NCI-H2081 (cell line): Measurements from ENCODE around the gene DLGAP4.

Experiments used
- DNase-seq, 2 experiments: peaks; one replicate each; lab custom pipeline; 2025; lab: John Stamatoyannopoulos, UW

Gene DLGAP4

DNA sequence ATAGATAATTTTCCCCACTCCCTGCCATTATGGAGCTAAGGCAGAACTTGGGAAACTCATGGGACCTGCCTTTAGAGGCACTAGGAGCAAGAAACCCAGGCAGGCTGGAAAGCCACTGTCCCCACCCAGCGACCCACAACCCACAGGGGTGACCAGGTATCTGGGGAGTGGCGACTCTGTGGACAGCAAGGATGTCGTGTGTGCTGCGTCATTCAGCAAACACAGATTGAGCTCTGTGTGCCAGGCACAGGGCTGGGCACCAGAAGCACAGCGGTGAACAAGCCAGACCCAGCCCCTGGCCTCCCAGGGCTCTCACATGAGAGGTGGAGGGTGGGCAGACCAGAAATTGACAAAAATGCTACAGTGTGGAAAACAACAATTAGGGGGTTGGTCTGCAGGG, 27.7 kb downstream of the DLGAP4 start:
- no peak for DNase-seq

DNA sequence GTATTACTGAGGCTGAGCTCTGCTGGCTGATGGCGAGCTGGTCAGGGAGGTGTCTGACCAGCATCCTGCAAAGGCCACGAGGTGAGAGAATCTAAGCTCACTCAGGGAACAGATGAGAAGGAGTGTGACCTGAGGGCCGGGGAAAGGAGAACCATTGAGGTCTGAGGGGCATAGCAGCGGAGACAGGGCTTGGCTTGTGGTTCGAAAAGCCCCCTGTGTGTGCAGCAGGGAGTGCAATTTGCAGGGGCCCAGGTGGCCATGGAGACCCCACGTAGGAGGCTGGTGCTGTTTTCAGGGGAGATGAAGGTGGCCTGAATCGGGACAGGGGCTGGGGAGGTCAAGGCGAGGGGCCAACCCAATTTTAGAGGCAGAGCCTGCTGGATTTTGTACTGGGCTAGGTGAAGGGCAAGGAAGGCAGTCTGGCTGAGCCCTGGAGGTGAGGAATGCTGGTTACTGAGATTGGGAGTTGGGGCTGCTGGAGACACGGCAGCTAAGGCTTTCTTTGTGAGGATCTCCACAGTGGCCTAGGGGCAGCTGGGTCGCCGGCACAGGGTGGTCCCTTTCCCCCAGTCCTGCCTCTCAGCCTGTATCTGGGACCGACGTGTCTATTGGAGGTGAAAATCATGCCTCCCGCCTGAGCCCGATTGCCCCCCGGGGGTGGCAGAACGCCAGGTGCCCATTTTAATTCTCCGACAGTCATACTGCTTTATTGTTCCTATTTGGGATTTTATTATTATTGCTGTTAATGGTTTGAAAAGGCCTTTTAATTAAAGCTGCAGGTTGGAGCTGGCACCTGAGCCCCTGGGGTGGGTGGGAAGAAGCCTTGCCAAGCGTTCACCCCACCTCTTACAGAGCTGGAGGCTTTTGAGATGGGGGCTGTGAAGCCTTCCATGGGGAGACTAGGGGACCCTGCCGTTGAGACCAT, 28.4 kb downstream of the DLGAP4 start:
- no peak for DNase-seq

DNA sequence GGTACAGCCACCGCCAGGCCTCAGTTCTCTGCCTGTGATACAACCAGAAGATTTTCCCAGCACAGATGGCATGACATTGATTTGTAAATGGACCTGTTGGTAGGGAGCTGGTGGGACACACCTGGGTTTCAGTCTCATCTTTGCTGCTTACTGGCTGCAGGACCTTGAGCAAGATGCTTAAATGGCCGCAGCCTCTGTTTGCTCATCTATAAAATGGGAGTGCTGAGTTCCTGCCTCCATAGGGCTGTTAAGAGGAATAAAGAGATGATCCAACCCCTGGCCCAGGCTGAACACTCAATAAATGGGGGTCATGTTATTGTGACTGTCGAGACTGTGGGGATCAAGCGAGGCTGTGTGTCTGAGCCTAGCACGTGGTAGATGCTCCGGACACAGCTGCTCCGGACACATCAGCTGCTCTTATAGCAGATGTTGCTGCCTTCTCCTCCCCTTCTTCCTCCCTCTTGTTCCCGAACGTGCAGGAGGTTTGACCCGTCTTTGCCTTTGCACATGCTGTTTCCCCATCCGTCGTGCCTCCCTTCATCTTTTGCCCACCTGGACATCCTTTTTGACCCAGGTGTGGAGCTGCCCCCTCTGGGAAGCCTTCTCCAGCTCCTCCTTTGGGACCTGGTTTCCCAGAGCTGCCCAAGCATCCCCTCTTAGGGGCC, 29.2 kb downstream of the DLGAP4 start:
- no peak for DNase-seq

DNA sequence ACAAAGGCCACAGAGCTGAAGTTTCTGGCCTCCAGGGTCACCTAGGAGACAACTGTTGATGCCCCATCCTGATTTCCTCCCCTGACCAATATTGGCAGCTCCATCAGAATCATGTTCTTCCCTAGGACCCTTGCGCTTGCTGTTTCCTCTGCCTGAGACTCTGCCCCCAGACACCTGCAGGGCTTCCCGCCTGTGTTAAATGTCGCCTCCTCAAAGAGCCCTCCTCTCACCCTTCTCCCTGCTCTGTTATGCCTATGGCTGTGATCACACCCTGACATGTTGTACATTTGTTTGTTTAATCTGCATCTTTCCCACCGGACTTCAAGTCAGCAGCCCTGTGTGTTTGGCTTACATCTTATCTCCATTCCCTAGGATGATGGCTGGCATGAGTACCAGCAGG, 30.1 kb downstream of the DLGAP4 start:
- DNase-seq = no peak

DNA sequence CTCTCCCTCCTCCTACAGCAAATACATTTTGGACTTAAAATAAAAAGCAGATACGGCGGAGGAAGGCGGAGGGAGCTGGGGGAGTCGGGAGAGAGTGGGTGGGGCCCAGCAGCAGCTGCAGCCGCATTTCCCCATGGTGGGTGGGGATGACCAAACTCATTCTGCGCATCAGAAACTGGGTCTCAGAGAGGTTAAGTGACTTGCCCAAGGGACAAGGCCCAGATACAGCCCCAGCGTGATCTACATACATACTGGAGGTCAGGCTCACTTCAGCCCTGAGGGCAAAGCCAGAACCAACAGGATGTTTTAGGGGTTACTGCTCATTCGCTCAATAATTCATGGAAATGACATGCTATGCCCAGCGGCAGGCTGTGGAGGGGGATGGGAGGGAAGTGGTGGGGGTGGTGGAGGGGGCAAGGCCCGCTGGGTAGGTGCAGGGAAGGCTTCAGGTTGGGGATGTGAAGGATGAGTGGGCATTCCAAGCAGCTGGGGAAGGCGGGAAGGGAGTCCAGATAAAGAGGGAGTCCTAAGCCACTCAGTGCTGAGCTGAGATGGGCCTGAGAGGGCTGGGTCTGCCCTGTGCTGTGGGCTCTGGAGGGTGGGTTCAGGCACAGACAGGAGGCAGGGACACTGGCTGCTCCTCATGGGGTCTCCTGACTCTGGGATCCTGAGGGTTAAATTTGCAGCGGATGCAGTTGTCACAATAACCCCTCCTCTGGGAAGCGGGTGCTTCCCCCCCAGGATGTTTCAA, 31.0 kb downstream of the DLGAP4 start:
- DNase-seq = no peak

DNA sequence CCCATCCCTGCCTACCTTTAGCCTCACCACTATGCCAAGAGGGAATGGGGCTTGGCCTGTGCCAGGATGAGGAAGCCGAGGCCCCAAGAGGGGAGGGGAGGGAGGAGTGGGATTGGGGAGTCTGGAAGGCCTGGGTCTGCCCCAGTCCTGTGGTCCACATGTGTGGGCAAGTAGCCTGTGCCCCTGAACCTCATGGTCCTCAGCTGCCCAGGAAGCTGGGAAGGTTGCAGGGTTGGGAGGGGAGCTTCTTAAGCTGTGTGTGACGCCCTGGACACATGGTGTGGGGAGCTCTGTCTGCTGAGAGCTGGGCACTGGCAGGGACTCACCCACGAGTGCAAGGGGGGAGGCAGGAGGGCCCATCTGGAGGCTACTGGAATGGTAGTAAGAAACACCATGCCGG, 31.7 kb downstream of the DLGAP4 start:
- DNase-seq = no peak

DNA sequence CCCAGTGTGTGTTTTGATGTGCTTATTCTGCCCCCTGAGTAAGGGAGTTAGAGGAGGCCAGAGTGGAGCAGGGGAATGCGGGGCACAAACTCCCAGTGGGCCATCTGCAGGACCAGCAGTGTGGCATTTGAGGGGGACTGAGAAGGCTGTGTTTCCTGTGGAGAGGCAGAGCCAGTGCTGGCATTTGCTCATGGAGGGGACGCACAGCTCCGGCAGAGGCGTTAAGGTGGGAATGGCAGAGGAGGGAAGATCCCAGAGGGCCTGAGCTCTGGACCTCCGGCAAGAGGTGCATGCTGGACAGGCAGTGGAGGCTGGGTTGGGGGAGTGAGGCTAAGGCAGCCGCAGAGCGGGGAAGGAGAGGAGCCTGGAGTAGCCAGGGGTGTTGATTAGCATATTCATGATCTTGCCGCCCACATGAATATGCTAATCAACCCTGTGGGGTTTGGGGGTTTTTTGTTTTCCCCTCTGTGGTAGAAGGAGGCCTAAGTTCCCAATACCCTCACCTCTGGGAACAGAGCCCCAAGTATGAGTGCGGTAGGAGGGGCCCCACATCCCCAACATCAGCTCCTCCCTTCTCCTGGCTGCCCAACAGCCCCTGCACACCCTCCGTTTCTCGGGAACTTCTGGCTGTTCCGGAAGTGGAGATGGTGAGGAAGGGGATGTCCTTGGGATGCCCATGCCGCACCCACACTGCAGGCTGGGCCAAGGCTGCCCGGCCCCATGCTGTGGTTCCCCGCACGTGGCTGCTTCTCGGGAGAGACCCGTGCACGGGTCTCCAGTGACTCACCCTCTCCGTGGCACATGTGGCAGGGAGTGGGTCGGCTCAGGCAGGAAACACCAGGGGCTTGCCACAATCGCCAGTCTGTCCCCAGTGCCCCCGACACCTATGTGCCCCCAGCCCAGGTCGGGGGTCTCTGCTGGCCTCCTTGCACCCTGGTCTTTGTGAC, 33.8 kb downstream of the DLGAP4 start:
- no peak for DNase-seq

DNA sequence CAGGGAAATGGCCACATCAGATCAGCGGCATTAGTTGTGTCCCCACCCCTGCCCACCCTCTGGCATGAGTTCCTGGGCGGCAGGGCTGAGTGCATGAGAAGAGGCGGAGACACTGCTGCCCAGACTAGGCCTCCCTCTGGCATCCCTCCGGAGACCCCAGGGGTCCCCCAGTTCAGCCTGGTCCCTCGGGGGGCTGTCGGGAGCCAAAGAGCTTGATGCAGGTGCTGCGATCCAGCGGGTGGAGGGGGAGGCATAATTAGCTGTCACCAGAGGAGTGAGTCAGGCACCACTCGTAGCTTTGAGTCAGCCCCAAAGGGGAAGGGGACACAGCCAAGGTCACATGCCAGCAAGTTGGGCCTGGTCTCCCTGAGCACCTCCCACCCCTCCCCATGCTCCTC, 34.5 kb downstream of the DLGAP4 start:
- no peak for DNase-seq

DNA sequence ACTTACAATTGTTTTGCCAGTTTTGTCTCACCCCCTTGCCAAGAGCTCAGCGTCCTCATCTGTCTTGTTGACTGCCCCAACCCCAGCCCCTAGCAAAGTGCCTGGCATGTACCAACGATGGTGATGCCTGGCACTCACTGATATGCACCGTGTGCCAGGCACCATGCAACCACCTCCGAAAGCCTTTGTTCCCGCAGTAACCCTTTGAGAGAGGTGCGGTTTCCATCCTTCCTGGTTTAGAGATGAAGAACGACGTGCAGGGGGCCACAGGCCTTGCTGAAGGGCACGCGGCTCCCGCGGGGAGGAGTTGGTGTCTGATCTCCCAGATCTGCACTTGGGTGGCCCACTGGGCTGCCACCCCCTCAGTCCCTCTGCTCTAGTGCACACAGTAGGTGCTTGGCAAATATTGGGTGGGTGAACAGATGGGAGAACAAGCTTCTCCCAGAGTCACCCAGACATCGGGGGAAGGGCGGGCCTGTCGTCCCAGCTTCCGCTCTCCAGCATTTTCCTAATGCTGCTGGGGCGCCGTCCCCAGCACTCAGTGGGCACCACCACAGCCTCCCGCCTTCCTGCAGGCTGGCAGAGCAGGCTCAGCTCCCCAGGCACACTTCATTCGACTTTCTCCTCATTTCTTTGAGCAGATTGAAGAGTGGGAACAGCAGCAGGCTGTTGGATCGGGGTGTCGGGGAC, 35.3 kb downstream of the DLGAP4 start:
- no peak for DNase-seq

DNA sequence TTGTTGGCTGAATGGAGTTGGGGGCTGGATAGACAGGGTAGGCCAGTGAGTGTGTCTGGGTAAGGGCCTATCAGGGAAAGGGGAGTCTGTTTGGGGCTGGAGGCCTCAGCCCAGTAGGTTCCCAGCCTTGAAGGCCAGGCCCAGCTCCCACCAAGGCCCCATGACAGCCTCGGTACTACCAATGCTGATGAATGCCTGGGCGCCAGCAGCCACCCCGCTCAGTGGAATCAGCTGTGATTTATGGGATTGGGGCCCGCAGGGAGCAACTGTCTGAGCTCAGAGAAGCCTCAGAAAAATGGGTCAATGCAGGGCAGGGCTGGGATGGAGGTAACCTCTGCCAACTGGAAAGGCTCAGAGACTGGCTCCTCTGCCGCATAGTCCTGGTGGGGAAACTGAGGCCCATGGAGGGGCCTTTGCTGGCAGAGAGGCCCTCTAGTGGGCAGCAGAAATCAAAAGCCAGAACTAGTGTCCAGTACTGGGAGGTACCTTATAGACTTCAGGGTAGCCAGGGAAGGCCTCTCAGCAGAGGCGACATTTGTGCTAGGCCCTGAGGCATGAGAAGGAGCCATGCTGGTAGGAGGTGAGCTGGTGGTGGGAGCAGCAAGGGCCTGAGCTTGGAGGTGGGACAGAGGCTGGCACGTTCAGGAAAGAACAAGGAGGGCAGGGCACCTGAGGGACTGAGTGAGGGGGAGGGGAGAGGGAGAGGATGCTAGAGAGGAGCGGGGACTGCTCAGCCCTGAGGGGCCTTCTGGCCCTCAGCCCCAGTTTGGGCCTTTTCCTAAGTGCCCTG, 36.4 kb downstream of the DLGAP4 start:
- DNase-seq = no peak

DNA sequence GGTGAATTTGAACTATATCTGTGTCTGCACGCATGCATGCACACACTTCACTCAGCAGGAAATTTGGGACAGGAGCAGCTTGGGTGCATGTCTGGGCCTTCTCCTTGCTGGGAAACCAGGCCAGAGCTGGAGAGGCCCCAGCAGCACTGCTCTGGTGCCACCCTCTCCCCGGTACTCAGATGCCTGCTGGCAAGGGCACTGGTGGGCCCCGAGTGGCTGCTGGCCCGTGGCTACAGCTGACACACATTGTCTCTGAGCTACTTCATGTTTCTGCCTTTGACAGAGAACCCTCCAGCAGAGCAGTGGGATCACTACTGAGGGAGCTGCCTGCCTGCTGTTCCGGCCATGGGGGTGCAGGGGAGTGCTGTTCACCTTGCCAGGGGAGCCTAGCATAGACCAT, 37.5 kb downstream of the DLGAP4 start:
- DNase-seq = no peak

DNA sequence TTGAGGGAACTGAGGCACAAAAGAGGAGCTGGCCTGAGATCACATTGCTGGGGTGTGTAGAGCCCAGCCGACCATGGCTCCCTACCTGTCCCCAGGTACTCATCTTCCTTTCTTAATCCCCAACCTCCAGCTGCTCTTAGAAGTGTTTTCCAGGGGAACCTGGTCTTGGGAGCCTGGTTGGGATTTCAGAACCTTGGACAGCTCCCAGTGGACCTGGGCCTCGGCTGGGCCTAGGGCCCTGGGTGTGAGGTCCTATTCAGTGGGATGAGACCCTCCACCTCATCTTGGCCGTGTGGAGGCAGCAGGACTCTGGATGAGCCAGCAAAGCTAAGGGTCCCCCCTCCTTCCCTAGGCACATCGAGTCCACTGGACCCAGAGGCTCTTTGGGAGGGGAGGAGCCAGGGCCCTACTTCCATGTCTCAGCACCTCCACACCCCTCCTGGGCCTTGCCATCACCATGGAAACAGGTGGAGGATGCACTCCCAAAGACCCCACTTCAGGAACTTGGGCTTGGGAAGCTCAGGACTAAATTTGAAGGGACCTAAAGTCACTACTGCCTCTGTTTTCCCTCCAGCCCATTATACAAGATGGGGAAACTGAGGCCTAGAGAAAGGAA, 38.5 kb downstream of the DLGAP4 start:
- no peak for DNase-seq

DNA sequence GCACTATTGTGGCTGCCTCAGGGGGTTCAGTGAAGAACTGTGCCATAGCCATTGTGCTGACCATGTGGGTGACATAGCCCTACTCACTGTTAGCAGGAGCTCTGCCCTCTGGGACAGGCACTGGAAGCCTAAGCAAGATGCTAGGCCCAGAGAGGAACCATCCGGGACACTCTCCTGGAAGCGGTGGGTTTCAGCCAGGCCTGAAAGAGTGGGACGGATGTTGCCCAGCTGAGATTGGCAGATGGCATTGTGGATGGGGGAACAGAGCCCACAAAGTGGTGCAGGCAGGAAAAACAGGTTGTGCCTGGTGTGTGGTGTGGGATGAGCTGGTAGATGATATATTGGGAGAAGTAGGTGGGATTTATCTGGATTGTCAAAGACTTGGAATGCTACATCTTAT, 40.1 kb downstream of the DLGAP4 start:
- DNase-seq = no peak

DNA sequence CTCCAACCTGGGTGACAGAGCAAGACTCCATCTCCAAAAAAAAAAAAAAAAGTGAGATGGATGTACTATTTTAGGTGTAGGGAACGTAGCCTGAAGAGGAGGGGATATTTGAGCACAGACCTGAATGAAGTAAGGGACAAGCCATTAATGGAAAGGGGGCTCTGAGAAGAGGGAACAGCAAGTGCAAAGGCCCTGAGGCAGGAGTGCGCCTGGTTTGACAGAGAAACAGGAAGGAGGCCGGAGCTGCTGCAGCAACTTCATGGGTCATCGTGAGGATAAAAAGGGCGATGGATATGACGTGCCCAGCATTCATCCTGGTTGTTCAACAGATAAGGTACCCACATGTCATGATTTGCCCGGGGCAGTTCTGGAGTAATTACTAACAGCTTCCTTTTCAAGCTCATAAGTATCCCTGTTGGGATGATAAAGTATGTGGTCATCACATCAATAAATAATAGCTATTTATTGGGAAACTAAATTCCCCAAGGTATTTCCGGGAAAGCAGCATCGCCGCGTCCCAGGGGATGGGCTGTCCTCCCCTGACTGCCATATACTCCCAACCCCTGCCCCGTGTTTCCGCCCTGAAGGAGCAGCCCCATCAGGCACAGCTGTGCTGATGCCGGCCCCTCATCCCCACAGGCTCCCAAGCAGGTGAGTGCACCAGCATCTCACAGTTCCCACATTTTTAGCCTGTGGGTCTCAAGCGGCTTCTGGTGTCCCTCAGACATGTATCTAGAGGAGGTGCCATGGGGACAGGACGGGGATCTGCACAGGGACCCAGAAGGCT, 43.4 kb downstream of the DLGAP4 start:
- no peak for DNase-seq

DNA sequence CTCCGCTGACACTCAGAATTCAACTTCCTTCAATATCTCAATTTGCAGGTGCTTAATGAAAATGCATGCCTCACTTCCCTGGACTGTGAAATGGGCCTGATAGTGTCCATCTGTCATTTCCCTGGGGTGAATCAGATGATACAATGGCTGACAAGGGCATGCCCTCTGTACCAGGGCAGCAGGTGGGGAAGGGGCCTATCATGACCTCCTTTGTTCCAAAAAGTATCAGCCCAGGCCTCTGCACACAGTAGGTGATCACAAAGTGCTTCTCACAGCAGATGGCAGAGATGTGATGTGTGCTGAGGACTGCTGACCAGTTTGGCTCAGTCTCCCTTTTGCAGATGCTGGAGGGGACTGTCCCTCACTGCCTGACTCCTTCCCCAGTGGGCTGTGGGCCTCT, 44.3 kb downstream of the DLGAP4 start:
- no peak for DNase-seq

DNA sequence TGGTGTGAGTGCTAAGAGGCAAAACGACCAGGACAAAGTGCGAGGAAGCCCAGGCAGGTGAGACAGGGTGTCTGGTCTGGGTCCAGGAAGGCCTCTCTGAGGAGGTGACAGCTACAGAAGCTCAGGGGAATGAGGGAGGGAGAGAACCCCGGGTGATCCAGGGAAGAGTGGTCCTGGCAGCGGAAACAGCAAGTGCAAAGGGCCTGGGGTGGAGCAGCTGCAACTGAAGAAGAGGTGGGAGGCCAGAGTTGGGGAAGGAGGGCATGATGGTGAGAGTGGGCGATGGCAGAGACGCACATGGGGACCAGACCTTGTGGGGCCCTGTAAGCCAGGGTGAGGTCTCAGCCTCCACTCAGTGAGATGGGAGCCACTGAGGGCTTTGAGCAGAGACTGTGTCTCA, 45.8 kb downstream of the DLGAP4 start:
- DNase-seq = no peak

DNA sequence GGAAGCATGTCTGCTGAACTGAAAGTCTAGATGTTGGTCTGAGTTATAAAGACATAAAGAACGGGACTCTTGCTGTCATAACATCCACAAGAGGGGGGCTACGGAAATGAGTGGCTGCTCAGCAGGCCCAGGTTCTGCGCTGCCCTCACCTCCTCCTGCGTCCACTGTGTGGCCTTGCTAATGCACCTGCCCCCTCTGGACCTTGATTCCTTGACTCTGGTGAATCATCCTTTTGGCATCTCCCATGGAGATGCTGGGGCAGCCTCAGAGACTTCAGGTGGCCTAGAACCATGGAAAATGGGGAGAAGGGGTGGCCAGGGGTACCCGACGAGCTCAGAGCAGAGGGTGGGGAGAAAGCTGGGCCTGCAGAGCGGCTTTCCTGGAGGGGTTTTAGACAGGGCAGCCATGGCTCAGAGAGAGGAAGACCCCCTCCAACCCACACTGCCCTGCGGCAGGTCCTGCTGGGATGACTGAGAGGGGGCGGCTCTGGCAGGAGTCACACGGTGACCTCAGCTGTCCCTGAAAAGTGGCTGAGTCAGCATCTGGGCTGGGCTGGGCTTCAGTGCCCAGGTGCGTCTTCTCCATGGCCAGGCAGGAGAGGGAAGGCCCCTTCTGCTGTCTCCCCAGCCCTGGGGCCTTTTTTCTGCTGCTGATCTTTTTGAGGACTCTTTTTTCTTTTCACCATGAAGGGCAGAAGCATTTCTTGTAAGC, 46.9 kb downstream of the DLGAP4 start:
- no peak for DNase-seq

DNA sequence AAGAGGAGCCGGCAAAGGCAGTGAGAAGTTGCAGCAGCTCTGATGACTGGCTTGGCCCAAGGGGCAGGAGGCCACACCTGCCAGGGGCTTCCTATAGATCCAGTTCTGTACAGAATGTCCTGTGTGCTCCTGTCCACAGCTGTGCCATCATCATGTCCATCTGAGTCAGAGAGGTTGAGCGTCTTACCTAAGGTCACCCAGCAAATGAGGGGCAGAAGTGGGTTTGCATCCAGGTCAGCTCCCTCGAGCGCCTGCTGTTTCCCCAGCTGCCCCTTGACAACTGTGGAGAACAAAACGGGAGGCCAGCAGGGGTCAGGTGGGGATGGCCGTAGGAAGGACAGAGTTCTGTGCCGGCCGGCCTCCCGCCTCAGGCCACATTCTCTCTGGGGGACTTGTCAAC, 47.6 kb downstream of the DLGAP4 start:
- DNase-seq = no peak
